A204.1 (cell line): Measurements from ENCODE around the gene UNC13B.
"Not testable (repeated sequence)": the region's sequence is repeated elsewhere in the genome, so short reads cannot be mapped to it uniquely, and the experiment has no call there.

Experiments
- FAIRE-seq: peaks from 2 replicates; lab custom pipeline; 2012; peaks lifted over from hg19 to GRCh38; lab: Jason Lieb, UNC

Gene UNC13B

GRCh38 chr9:35161713-35162604, at the start of gene UNC13B:
Gene UNC13B (plus strand): TSS chr9:35162009. CDS start chr9:35162284, 275 bp downstream.
- peak; percentile 34 for FAIRE-seq

GRCh38 chr9:35112257-35113020, 49.4 kb upstream of the UNC13B start:
- no peak for FAIRE-seq

GRCh38 chr9:35114113-35114839, 47.5 kb upstream of the UNC13B start:
- FAIRE-seq: peak; percentile 90

GRCh38 chr9:35114840-35115628, 46.8 kb upstream of the UNC13B start:
- FAIRE-seq: no peak

GRCh38 chr9:35115680-35116538, 45.9 kb upstream of the UNC13B start, which contains the start of gene ATOSB:
Gene ATOSB (minus strand): TSS chr9:35115862. CDS start chr9:35108274, 7,588 bp downstream.
- peak; percentile 96 for FAIRE-seq

- FAIRE-seq: no peak
These were observed 45.3 kb upstream of the UNC13B start for GRCh38 chr9:35116539-35116897.

- peak; percentile 91 for FAIRE-seq
These were observed 44.8 kb upstream of the UNC13B start for GRCh38 chr9:35116898-35117551.

GRCh38 chr9:35134920-35135319, 26.9 kb upstream of the UNC13B start:
- FAIRE-seq: no peak

GRCh38 chr9:35135988-35136387, 25.8 kb upstream of the UNC13B start:
- no peak for FAIRE-seq

GRCh38 chr9:35136866-35137265, 24.9 kb upstream of the UNC13B start:
- no peak for FAIRE-seq

- FAIRE-seq: no peak
These were observed 21.7 kb upstream of the UNC13B start for GRCh38 chr9:35140093-35140492.

- no peak for FAIRE-seq
These were observed 19.8 kb upstream of the UNC13B start for GRCh38 chr9:35142037-35142436.

GRCh38 chr9:35147941-35148563, 13.8 kb upstream of the UNC13B start:
- FAIRE-seq: not testable (repeated sequence)

- no peak for FAIRE-seq
These were observed 8.9 kb upstream of the UNC13B start for GRCh38 chr9:35152926-35153325.

- FAIRE-seq: no peak
These were observed 5.0 kb upstream of the UNC13B start for GRCh38 chr9:35156781-35157180.

GRCh38 chr9:35157836-35158235, 4.0 kb upstream of the UNC13B start:
- not testable (repeated sequence) for FAIRE-seq

GRCh38 chr9:35158501-35159280, 3.1 kb upstream of the UNC13B start:
- FAIRE-seq: no peak

- no peak for FAIRE-seq
These were observed 951 bp downstream of the UNC13B start for GRCh38 chr9:35162605-35163315.
